NT2/D1 (cell line): Measurements from ENCODE around the gene PDAP1.

ENCODE experiments used
- DNase-seq: peaks from one replicate; pipeline ENCODE4 v3.0.0-alpha.2; 2011; ENCODE audit warnings: low read depth, low spot score
- H3K27me3 ChIP-seq: 2 replicates; pipeline ENCODE4 v1.6.0; 2011; ENCODE audit warnings: mild to moderate bottlenecking; ENCODE audit not compliant: insufficient read length, insufficient read depth
- H3K36me3 ChIP-seq: 2 replicates; pipeline ENCODE4 v1.6.1; 2011; ENCODE audit warnings: mild to moderate bottlenecking, low read length, mixed read lengths; ENCODE audit not compliant: insufficient read depth, insufficient read length
- H3K4me1 ChIP-seq: 2 replicates; pipeline ENCODE4 v1.5.1; 2011; ENCODE audit not compliant: insufficient read depth, insufficient read length
- H3K4me3 ChIP-seq: 2 replicates; pipeline ENCODE4 v1.5.1; 2011; ENCODE audit warnings: low read depth; ENCODE audit not compliant: insufficient read length
- H3K9ac ChIP-seq: 2 replicates; pipeline ENCODE4 v1.6.0; 2011; ENCODE audit warnings: low read depth; ENCODE audit not compliant: insufficient read length
- H3K9me3 ChIP-seq: 2 replicates; pipeline ENCODE4 v1.5.1; 2011; ENCODE audit warnings: mild to moderate bottlenecking, low read length; ENCODE audit not compliant: insufficient read depth
- SUZ12 ChIP-seq: IDR thresholded peaks from 2 replicates; pipeline ENCODE4 v1.6.1; 2011; ENCODE audit not compliant: insufficient read length, insufficient read depth; ENCODE audit errors: extremely low read depth
- YY1 ChIP-seq: IDR thresholded peaks from 2 replicates; pipeline ENCODE4 v1.6.1; 2011; ENCODE audit not compliant: insufficient read length, insufficient read depth
- ZNF274 ChIP-seq: IDR thresholded peaks from 2 replicates; pipeline ENCODE4 v1.6.1; 2011; ENCODE audit warnings: mild to moderate bottlenecking, low read depth, low read length

Gene PDAP1

GRCh38 chr7:99409806-99410205, 1.4 kb upstream of the PDAP1 start:
- peaks cover 60% of the 10 kb centered on the region for H3K36me3 ChIP-seq
- no peaks in the 10 kb centered on the region for H3K27me3 ChIP-seq
- TF ChIP-seq SUZ12 (no peak), YY1 (no peak), ZNF274 (no peak)
- H3K4me1 ChIP-seq, result peaks cover 4% of the 10 kb centered on the region
- H3K9me3 ChIP-seq, result no peaks in the 10 kb centered on the region
- peak overlapping the region; percentile 97 for H3K9ac ChIP-seq
- peak overlapping the region; percentile 98 for H3K4me3 ChIP-seq
- DNase-seq, result no peak

- no peaks in the 10 kb centered on the region for H3K27me3 ChIP-seq
- H3K9me3 ChIP-seq, result no peaks in the 10 kb centered on the region
- peak overlapping the region; percentile 98 for H3K4me3 ChIP-seq
- peak overlapping the region; percentile 97 for H3K9ac ChIP-seq
- DNase-seq, result no peak
- H3K4me1 ChIP-seq, result peaks cover 4% of the 10 kb centered on the region
- peaks cover 60% of the 10 kb centered on the region for H3K36me3 ChIP-seq
- TF ChIP-seq ZNF274 (no peak), SUZ12 (no peak), YY1 (no peak)
Observed at GRCh38 chr7:99409192-99409572, 785 bp upstream of the PDAP1 start.

- peaks cover 4% of the 10 kb centered on the region for H3K4me1 ChIP-seq
- peak overlapping the region; percentile 98 for H3K4me3 ChIP-seq
- peak overlapping the region; percentile 97 for H3K9ac ChIP-seq
- H3K27me3 ChIP-seq, result no peaks in the 10 kb centered on the region
- no peak for DNase-seq
- no peaks in the 10 kb centered on the region for H3K9me3 ChIP-seq
- peaks cover 60% of the 10 kb centered on the region for H3K36me3 ChIP-seq
- TF ChIP-seq SUZ12, result no peak
- no peak for TF ChIP-seq YY1
- no peak for TF ChIP-seq ZNF274
Observed at GRCh38 chr7:99407872-99408378, 472 bp downstream of the PDAP1 start.

- Histone ChIP-seq H3K9ac (peak overlapping the region; percentile 23), H3K36me3 (peaks cover 62% of the 10 kb centered on the region), H3K4me1 (peaks cover 4% of the 10 kb centered on the region), H3K27me3 (no peaks in the 10 kb centered on the region), H3K9me3 (no peaks in the 10 kb centered on the region), H3K4me3 (no peak overlapping the region)
- no peak for TF ChIP-seq SUZ12
- DNase-seq, result no peak
Observed at GRCh38 chr7:99406557-99406956, 1.8 kb downstream of the PDAP1 start.

- Histone ChIP-seq H3K36me3 (peaks cover 62% of the 10 kb centered on the region), H3K9me3 (no peaks in the 10 kb centered on the region), H3K9ac (peak overlapping the region; percentile 2), H3K27me3 (no peaks in the 10 kb centered on the region), H3K4me3 (no peak overlapping the region), H3K4me1 (peaks cover 4% of the 10 kb centered on the region)
- DNase-seq, result no peak
- TF ChIP-seq YY1, result no peak
- TF ChIP-seq SUZ12, result no peak
- TF ChIP-seq ZNF274, result no peak
Observed at GRCh38 chr7:99404977-99405320, 3.4 kb downstream of the PDAP1 start.

- no peak for DNase-seq
- no peaks in the 10 kb centered on the region for H3K9me3 ChIP-seq
- peaks cover 4% of the 10 kb centered on the region for H3K4me1 ChIP-seq
- peak overlapping the region; percentile 2 for H3K9ac ChIP-seq
- no peak for TF ChIP-seq YY1
- no peak for TF ChIP-seq ZNF274
- TF ChIP-seq SUZ12, result no peak
- H3K4me3 ChIP-seq, result no peak overlapping the region
- no peaks in the 10 kb centered on the region for H3K27me3 ChIP-seq
- H3K36me3 ChIP-seq, result peaks cover 66% of the 10 kb centered on the region
Observed at GRCh38 chr7:99404235-99404976, 4.0 kb downstream of the PDAP1 start.

- Histone ChIP-seq H3K4me3 (no peak overlapping the region), H3K9me3 (no peaks in the 10 kb centered on the region), H3K4me1 (peaks cover 4% of the 10 kb centered on the region), H3K27me3 (no peaks in the 10 kb centered on the region), H3K9ac (no peak overlapping the region), H3K36me3 (peaks cover 72% of the 10 kb centered on the region)
- TF ChIP-seq YY1, result no peak
- no peak for TF ChIP-seq SUZ12
- TF ChIP-seq ZNF274, result no peak
- no peak for DNase-seq
Observed at GRCh38 chr7:99403764-99404163, 4.6 kb downstream of the PDAP1 start.
